ENCODE measurements around the gene PPP2R5C.

The PPP2R5C gene

DNA sequence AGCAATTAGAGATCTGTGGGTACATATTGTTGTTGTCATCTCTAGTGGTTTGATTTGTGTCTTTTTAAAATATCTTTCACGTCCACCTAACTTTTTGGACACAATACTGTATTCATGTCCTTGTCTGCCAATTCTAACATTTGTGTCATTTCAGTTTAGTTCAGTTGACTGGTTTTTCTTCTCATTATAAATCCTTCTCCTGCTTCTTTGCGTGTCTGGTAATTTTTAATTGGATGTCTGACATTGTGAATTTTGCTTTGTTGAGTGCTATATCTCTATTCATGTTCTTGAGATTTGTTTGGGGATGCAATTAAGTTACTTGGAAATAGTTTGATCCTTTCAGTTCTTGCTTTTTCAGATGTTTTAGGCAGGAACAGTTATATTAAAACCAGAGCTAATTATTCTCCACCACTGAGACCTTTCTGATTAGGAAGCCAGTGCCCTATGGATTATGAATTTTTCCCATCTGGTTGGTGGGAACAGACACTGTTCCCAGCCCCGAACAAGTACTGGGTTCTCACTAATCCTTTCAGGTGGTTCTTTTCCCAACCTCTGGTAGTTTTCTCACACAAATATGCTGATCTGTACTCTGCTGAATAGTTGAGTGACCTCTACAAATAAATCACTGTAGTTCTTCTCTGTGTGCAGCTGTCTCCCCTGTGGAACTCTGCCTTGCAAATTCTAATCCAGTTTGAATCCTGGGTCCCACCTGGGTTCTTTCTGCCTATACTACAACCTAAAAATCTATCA is 111.7 kb downstream of the PPP2R5C start:
- no peak for DNase-seq

DNA sequence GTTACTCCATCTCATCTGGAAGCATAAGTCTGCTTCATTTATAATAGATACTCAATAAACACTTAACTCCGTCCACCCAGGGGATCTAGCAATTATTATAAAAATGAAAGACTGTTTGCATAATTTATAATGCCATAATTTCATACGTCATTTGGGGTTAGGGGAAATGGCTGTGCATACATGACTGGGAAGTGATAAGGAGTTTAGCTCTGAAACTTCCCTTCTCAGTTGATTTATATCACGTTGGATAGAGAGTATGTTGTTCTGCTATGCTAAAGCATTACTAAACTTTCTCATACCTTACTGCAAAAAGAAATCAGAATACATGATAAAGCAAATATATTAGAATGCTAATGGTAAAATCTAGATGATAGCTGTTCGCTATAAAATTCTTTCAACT is 112.5 kb downstream of the PPP2R5C start:
- no peak for DNase-seq

DNA sequence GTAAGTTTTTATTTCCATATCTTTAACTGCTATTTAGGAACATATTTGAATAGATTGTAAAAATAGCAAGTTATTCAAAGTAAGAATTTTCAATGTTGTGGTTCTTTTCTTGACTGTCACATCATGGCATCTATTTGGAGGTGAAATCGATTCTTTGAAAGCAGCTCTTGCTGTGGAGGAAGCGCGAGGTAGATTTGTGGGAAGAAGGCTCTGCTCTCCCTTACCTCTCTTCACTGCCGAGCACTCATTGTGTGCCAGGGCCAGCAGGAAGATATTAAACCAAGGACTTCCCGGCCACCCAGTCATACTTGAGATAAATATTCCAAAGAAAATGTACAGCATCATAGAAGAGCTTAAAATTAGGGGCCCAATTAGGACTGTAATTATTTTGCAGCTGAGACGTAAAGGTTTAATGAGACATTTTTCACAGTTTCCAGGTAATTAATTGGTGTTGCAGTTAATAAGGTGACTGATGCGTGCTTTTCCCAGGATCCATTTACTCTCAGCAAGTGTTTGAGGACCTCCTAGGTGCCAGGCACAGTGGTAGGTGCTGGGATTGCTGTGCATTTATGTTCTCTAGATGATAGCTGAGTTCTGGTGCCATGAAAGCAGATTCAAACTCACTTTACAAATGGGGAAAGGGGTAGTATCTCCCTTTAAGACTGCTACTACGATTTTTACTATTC is 113.7 kb downstream of the PPP2R5C start:
- no peak for DNase-seq

- DNase-seq = no peak
Measured at GRCh38 chr14:101875727-101876554, 114.4 kb downstream of the PPP2R5C start.

DNA sequence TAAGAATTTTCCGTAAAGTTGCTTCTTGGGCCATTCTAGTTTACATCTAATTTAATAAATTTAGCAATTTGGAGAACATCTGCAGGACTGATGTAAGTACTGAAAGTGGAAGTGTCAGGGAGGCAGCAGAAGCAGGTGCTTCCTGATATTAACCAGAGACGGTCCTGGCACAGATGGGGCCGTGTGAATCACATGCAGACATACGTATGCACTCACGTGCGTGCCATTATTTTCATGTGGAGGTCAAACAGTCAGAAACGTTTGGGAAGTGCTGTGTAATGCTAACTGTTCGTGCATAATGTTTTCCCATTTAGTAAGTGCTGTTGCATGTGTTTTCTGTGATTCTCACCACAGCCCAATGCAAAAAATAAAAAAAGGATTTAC is 115.0 kb downstream of the PPP2R5C start:
- DNase-seq = no peak

DNA sequence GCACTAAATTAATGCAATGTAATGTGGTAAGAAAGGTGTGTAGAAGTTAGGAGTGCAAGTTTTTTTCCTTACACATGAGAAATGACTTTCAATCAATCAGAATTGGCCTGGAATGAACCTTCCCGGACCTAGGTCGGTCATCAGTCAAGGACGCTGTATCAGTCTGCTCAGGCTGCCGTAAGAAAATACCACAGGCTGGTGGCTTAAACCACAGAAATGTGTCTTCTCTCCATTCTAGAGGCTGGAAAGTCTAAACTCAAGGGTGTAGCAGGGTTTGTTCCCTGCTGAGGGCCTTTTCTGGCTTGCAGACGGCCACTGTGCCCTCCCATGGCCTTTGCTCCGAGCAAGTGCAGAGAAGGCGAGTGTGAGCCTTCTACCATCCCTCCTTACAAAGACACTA is 116.3 kb downstream of the PPP2R5C start:
- no peak for DNase-seq

DNA sequence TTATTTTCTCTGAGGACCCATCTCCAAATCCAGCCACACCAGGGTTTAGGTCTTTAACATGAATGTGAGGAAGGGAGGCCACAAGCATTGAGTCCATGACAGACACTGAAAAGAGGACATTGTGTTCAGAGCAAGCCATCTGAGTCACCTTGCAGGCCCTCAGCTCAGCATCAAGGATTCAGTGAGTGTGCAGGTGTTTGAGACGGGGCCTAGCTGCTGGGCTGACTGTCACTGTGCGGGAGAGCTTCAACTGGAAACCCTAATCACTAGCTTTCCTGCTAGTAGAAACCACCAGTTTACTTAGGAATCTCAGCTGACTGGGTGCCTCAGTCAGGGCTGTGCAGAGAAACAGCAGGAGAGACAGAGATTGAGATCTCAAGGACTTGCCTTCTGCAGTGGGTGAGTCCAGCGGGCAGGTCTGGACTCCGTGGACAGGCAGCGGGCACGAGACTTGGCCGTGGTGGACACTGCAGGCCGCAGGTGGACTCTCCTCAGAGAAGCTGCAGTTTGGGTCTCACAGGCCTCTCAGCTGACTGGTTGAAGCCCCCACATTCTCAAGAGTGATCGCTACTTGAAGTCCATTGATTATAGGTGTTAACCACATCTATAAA is 116.8 kb downstream of the PPP2R5C start:
- DNase-seq = no peak

- no peak for DNase-seq
Measured at GRCh38 chr14:101878822-101879528, 117.5 kb downstream of the PPP2R5C start.

GRCh38 chr14:101879529-101880336 is 118.2 kb downstream of the PPP2R5C start:
- DNase-seq = no peak

DNA sequence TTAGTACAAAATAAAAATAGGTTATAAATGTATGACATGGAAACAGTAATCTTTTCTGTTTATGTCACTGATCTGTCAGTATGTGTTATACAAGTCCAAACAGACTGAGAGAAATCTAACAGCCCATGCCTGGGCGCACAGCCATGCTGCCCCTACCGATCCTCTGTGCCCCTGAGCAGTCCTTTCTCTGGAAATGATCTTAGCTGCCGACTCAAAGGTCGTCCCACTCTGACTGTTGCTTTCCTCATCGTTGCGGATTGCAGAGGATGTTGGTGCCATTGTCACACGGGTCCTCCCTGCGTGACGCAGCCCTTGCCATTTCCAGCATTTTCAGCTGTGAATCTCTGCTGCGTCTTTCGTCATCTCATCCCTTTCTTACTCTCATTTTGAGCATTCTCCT is 119.9 kb downstream of the PPP2R5C start:
- no peak for DNase-seq

- no peak for DNase-seq
Measured at GRCh38 chr14:101882141-101882935, 120.8 kb downstream of the PPP2R5C start.

GRCh38 chr14:101884089-101884933 is 122.8 kb downstream of the PPP2R5C start:
- no peak for DNase-seq

DNA sequence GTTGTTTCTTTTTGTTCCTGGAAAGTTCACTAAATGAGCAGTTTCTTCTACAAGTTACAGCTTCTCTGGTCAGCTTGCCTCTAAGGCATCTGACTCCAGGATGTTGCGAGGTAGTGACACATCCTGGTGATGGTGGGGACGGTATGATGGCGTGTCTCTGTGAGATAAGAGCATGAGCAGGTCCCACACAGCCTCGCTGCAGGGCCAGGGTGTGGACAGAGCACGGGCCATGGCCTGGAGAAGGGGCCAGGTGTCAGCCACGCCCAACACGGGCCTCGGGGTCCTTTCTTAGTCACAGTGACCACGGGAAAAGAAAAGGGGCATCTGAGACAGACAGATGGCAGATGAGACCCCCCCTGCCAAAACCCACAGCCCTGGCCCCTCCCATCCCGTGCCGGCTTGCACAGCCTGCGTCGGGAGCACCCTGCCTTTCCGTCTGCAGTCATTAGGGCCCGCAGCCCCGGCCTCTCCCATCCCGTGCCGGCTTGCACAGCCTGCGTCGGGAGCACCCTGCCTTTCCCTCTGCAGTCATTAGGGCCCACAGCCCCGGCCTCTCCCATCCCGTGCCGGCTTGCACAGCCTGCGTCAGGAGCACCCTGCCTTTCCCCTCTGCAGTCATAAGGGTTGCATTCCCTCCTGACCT is 123.5 kb downstream of the PPP2R5C start:
- no peak for DNase-seq

DNA sequence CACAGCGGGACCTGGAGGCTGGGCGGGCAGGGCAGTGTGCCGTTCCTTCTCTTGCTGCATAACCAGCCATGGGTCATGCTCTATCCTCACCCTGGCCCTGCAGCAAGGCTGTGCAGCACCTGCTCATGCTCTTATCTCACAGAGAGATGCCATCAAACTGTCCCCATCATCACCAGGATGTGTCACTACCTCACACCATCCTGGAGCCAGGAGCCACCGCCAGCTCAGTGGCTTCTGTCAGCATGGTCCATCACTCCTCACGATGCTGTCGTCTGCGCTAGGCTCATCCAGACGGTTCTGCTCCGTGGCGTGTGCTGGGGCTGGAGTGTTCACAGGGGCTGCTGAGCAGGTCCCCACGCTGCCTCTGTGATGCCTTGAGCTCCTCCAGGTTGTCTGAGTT is 125.7 kb downstream of the PPP2R5C start:
- no peak for DNase-seq

DNA sequence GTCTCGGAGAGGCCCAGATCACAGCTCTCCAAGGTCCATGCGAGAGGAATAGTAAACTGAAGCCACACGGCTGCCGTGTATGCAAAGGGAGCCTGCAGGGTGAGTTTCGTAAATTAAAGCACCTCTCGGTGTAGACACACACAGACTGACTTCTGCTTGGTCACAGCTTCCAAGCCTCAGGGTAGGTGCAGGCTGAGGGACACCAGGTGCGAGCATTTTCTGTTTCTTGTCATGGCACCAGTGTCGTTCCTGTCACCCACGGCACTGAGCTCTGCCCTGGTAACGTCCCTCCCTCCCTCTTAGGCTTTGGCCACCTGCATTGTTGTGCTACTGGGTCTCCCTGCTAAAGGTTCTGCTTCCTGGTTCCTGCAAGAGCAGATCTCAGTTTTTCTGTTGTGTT is 126.7 kb downstream of the PPP2R5C start:
- no peak for DNase-seq

- DNase-seq = no peak
Measured at GRCh38 chr14:101889366-101889765, 127.9 kb downstream of the PPP2R5C start.

GRCh38 chr14:101889898-101890297 is 128.4 kb downstream of the PPP2R5C start:
- DNase-seq = no peak

GRCh38 chr14:101891471-101891870 is 130.0 kb downstream of the PPP2R5C start:
- DNase-seq = no peak

GRCh38 chr14:101893759-101894158 is 132.2 kb downstream of the PPP2R5C start:
- DNase-seq = no peak

Data from NCI-H2081 treated with DMSO at 0.1 percent for 48 hours (cell line).